ENCODE results near the gene CFAP210.
"Not testable (repeated sequence)": the region's sequence is repeated elsewhere in the genome, so short reads cannot be mapped to it uniquely, and the experiment has no call there.

Gene CFAP210

DNA sequence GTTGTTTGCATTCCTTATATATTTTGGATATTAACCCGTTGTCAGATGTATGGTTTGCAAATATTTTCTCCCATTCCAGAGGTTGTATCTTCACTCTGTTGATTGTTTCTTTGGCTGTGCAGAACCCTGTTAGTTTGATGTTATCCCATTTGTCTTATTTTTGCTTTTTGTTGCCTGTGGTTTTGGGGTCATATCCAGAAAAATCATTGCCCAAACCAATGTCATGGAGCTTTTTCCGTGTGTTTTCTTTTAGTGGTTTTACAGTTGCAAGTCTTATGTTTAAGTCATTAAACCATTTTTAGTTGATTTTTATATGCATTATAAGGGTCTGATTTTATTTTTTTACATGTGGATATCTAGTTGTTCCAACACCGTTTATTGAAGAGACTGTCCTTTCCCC is 74.3 kb downstream of the CFAP210 start:
- no peak for DNase-seq (ENCODE audit: low read depth)

DNA sequence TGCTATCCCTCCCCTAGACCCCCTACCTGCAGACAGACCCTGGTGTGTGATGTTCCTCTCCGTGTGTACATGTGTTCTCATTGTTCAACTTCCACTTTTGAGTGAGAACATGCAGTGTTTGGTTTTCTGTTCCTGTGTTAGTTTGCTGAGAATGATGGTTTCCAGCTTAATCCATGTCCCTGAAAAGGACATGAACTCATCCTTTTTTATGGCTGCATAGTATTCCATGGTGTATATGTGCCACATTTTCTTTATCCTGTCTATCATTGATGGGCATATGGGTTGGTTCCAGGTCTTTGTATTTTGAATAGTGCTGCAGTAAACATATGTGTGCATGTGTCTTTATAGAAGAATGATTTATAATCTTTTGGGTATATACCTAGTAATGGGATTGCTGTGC is 78.2 kb downstream of the CFAP210 start:
- DNase-seq (ENCODE audit: low read depth), result not testable (repeated sequence)

GRCh38 chr2:169613876-169614275 is 80.3 kb downstream of the CFAP210 start:
- DNase-seq (ENCODE audit: low read depth), result no peak

DNA sequence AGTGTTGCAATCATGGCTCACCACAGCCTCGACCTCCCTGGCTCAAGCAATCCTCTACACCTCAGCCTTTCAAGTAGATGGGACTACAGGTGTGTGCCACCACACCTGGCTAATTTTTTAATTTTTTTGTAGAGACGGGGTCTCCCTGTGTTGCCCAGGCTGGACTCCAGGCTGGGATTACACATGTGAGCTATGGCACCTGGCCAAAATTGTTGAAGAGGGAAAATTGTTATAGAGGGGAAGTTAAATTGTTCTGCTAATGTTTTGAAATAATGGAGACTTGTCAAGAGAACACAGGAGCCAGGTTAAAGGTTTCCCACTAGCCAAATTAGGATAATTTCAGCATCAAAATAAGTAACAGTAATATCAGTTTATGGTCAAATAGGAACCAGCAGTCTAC is 84.9 kb downstream of the CFAP210 start:
- no peak for DNase-seq (ENCODE audit: low read depth)

GRCh38 chr2:169599568-169599967 is 94.6 kb downstream of the CFAP210 start:
- DNase-seq (ENCODE audit: low read depth), result no peak

DNA sequence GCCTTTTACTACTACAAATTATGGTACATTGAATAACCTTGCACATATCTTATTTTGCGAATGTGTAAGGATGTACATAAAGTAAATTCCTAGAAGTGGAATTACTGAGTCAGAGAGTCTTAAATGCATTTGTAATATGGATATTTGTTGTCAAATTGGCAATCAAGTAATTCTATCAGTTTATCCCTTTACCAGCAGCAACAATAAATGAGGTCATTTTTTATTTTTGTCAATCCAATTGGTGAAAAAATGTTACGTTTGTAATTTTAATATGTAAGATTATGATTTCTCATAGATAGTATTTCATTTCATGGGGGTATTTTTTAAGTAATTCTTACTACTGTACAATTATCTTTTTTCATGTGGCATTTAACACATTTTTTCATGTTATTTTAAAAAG is 95.2 kb downstream of the CFAP210 start:
- no peak for DNase-seq (ENCODE audit: low read depth)

- DNase-seq (ENCODE audit: low read depth), result not testable (repeated sequence)
Measured at GRCh38 chr2:169596546-169596945, 97.7 kb downstream of the CFAP210 start.
